WTC11 (cell line): ENCODE data around the gene PFKFB3.

Source experiments
- ATF3 ChIP-seq: sonication (generic); formaldehyde crosslinking; conservative IDR thresholded peaks from 2 replicates; pipeline ENCODE4 v1.8.1; 2022; ENCODE audit warnings: mild to moderate bottlenecking, missing genetic modification reagents
- CTCF ChIP-seq: fragments of 200-600 bp; IDR thresholded peaks from 2 replicates; pipeline ENCODE4 v1.8.0; 2022; ENCODE audit warnings: antibody characterized with exemption
- E2F5 ChIP-seq: sonication (generic); formaldehyde crosslinking; IDR thresholded peaks from 2 replicates; pipeline ENCODE4 v1.8.1; 2022; ENCODE audit warnings: mild to moderate bottlenecking, moderate library complexity, missing genetic modification reagents
- FOXK1 ChIP-seq: sonication (generic); formaldehyde crosslinking; IDR thresholded peaks from 2 replicates; pipeline ENCODE4 v1.8.0; 2022; ENCODE audit warnings: mild to moderate bottlenecking, moderate library complexity, missing genetic modification reagents
- JUN ChIP-seq: sonication (generic); formaldehyde crosslinking; IDR thresholded peaks from 2 replicates; pipeline ENCODE4 v1.8.0; 2023; ENCODE audit warnings: mild to moderate bottlenecking, missing genetic modification reagents
- MXD4 ChIP-seq: fragments of 250-450 bp; sonication (Bioruptor Pico); IDR thresholded peaks from 2 replicates; pipeline ENCODE4 v1.8.0; 2021; ENCODE audit warnings: mild to moderate bottlenecking, moderate library complexity, borderline replicate concordance
- RELA ChIP-seq: sonication (generic); formaldehyde crosslinking; IDR thresholded peaks from 2 replicates; pipeline ENCODE4 v1.8.1; 2022; ENCODE audit warnings: missing genetic modification reagents, mild to moderate bottlenecking, borderline replicate concordance
- SP1 ChIP-seq: sonication (generic); formaldehyde crosslinking; conservative IDR thresholded peaks from 2 replicates; pipeline ENCODE4 v1.8.1; 2022; ENCODE audit warnings: missing genetic modification reagents
- TCF7 ChIP-seq: sonication (generic); formaldehyde crosslinking; IDR thresholded peaks from 2 replicates; pipeline ENCODE4 v1.8.0; 2022; ENCODE audit warnings: mild to moderate bottlenecking, low read depth, missing genetic modification reagents, moderate library complexity
- ZBTB21 ChIP-seq: sonication (generic); formaldehyde crosslinking; IDR thresholded peaks from 2 replicates; pipeline ENCODE4 v1.8.1; 2023; ENCODE audit warnings: mild to moderate bottlenecking, missing genetic modification reagents, borderline replicate concordance
- ZNF121 ChIP-seq: sonication (generic); formaldehyde crosslinking; IDR thresholded peaks from 2 replicates; pipeline ENCODE4 v1.8.0; 2023; ENCODE audit warnings: missing genetic modification reagents
- ZNF317 ChIP-seq: sonication (generic); formaldehyde crosslinking; IDR thresholded peaks from 2 replicates; pipeline ENCODE4 v1.8.1; 2023; ENCODE audit warnings: low read depth, mild to moderate bottlenecking, moderate library complexity, missing genetic modification reagents, borderline replicate concordance
- TF ChIP-seq, protein P1 (sequence below): fragments of 250-450 bp; sonication (Bioruptor Pico); IDR thresholded peaks from 2 replicates; pipeline ENCODE4 v2.1.2; 2022; ENCODE audit warnings: mild to moderate bottlenecking, moderate library complexity
- TF ChIP-seq, protein P2 (sequence below): sonication (generic); formaldehyde crosslinking; IDR thresholded peaks from 2 replicates; pipeline ENCODE4 v1.8.1; 2023; ENCODE audit warnings: mild to moderate bottlenecking, missing genetic modification reagents, moderate library complexity

GRCh38 chr10:6217611-6218010 is 14.9 kb downstream of the PFKFB3 start:
- TF ChIP-seq CTCF (no peak), FOXK1 (CRISPR knock-in tag) (no peak), ZBTB21 (CRISPR knock-in tag) (no peak), E2F5 (CRISPR knock-in tag) (no peak), JUN (no peak), ZNF121 (CRISPR knock-in tag) (no peak), MXD4 (CRISPR knock-in tag) (no peak), TCF7 (CRISPR knock-in tag) (no peak), ZNF317 (CRISPR knock-in tag) (no peak), SP1 (CRISPR knock-in tag) (no peak), RELA (CRISPR knock-in tag) (no peak), ATF3 (CRISPR knock-in tag) (no peak)
- TF ChIP-seq, protein P1, sequence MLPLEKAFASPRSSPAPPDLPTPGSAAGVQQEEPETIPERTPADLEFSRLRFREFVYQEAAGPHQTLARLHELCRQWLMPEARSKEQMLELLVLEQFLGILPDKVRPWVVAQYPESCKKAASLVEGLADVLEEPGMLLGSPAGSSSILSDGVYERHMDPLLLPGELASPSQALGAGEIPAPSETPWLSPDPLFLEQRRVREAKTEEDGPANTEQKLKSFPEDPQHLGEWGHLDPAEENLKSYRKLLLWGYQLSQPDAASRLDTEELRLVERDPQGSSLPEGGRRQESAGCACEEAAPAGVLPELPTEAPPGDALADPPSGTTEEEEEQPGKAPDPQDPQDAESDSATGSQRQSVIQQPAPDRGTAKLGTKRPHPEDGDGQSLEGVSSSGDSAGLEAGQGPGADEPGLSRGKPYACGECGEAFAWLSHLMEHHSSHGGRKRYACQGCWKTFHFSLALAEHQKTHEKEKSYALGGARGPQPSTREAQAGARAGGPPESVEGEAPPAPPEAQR (CRISPR knock-in tag) = no peak
- TF ChIP-seq, protein P2, sequence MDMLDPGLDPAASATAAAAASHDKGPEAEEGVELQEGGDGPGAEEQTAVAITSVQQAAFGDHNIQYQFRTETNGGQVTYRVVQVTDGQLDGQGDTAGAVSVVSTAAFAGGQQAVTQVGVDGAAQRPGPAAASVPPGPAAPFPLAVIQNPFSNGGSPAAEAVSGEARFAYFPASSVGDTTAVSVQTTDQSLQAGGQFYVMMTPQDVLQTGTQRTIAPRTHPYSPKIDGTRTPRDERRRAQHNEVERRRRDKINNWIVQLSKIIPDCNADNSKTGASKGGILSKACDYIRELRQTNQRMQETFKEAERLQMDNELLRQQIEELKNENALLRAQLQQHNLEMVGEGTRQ = no peak
